Endodermal cell (in vitro differentiated cells): ENCODE measurements around the gene UNC13A. TPM values are rescaled to one million over a fixed set of nuclear protein-coding genes. Genes with fewer than 3 reads are reported as not detected.
A peak's percentile ranks its signal among the peaks of the same experiment; 100 is the strongest.

Experiments
- DNase-seq: peaks from one replicate; pipeline ENCODE4 v3.0.0-alpha.2; 2017
- H3K27ac ChIP-seq: 2 replicates; pipeline ENCODE4 v1.5.1; 2013; ENCODE audit warnings: mild to moderate bottlenecking, low read depth, low read length, moderate library complexity
- H3K27me3 ChIP-seq: 2 replicates; pipeline ENCODE4 v1.6.1; 2013; ENCODE audit warnings: mild to moderate bottlenecking, low read length, moderate library complexity; ENCODE audit not compliant: insufficient read depth, control insufficient read depth, poor library complexity, severe bottlenecking
- H3K36me3 ChIP-seq: 2 replicates; pipeline ENCODE4 v1.7.0; 2013; ENCODE audit warnings: mild to moderate bottlenecking, low read length, moderate library complexity; ENCODE audit not compliant: control insufficient read depth, insufficient read depth
- H3K4me1 ChIP-seq: one replicate; pipeline ENCODE4 v1.7.0; 2013; ENCODE audit warnings: low read length; ENCODE audit not compliant: control insufficient read depth, insufficient read depth
- H3K4me3 ChIP-seq: 2 replicates; pipeline ENCODE4 v1.5.1; 2013; ENCODE audit warnings: mild to moderate bottlenecking, low read length, moderate library complexity
- H3K9ac ChIP-seq: 2 replicates; pipeline ENCODE4 v1.6.1; 2013; ENCODE audit warnings: mild to moderate bottlenecking, low read length, moderate library complexity; ENCODE audit not compliant: poor library complexity, severe bottlenecking; ENCODE audit errors: extremely low read depth
- H3K9me3 ChIP-seq: 2 replicates; pipeline ENCODE4 v1.6.1; 2013; ENCODE audit warnings: mild to moderate bottlenecking, low read length, moderate library complexity; ENCODE audit not compliant: control insufficient read depth
- H3K27ac Mint-ChIP-seq: 2 replicates; pipeline ENCODE4 v1.8.0; 2020; ENCODE audit warnings: mixed read lengths
- H3K27me3 Mint-ChIP-seq: 2 replicates; pipeline ENCODE4 v1.8.0; 2021; ENCODE audit warnings: mild to moderate bottlenecking, mixed read lengths; ENCODE audit not compliant: insufficient read depth
- H3K36me3 Mint-ChIP-seq: 2 replicates; pipeline ENCODE4 v1.8.0; 2020; ENCODE audit warnings: low read depth, mixed read lengths
- H3K4me1 Mint-ChIP-seq: 2 replicates; pipeline ENCODE4 v1.8.0; 2020; ENCODE audit warnings: mixed read lengths
- H3K4me3 Mint-ChIP-seq: 2 replicates; pipeline ENCODE4 v1.8.0; 2020; ENCODE audit warnings: mild to moderate bottlenecking, moderate library complexity, mixed read lengths
- H3K9me3 Mint-ChIP-seq: 2 replicates; pipeline ENCODE4 v1.8.0; 2020; ENCODE audit warnings: mild to moderate bottlenecking, mixed read lengths
- WGBS, 2 experiments: methylation state at CpG; one replicate each; pipeline versions ENCODE4 v1.1.5 to v1.1.7; 2013; ENCODE audit warnings: missing lambda C conversion rate in 2 of 2, mixed read lengths in 1 of 2; ENCODE audit not compliant: insufficient coverage in 1 of 2, insufficient read length in 1 of 2; 5-methylcytosine and 5-hydroxymethylcytosine counted together
- total RNA-seq, 2 donors: library from RNA; stranded (reverse); fragmentation: NEBNext Ultra II Directional in 1 of 2; extraction: Animal tissue kit (Norgen Biotek cat#: 25700) in 1 of 2; gene quantifications; 2 replicates in 1 of 2; 3 replicates in 1 of 2; pipeline ENCODE4 v1.2.1, GENCODE V29; 2021
- TF ChIP-seq, protein P1 (sequence below): fragments of 200-600 bp; sonication (generic); conservative IDR thresholded peaks from 2 replicates; pipeline ENCODE4 v1.5.0; 2021; ENCODE audit warnings: antibody characterized with exemption, mild to moderate bottlenecking

The UNC13A gene
- total RNA-seq, 2 donors from 2014 or later, result 5.6 to 10.7 TPM

DNA sequence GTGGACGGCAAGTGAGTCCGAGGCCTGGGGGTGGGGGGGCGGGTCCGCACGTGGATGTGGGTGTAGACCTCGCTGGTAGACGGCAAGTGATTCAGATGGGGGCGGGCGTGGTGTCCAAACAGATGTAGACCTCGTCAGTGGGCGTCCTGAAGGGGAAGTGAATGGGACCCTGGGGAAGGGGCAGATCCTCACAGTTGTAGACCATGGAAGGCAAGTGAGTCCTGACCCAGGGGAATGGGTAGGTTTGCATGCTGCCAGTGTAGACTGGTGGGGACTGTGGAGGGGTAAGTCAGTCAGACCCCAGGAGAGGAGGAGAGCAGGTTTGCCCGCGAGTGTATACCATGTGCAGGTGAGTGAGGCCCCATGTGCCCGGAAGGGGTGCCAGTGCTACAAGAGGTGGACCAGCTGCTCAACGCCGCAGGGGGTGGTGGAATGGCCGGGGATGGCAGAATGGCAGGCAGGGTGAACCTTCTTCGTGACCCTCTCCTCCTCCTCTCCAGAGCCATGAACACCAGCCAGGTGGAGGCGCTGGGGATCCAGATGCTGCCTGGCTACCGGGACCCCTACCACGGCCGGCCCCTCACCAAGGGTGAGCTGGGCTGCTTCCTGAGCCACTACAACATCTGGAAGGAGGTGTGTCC is 110.6 kb downstream of the UNC13A start:
- H3K4me1 Mint-ChIP-seq, result peaks cover 3% of the 10 kb centered on the region
- peaks cover 53% of the 10 kb centered on the region for H3K36me3 Mint-ChIP-seq
- TF ChIP-seq, protein P1, sequence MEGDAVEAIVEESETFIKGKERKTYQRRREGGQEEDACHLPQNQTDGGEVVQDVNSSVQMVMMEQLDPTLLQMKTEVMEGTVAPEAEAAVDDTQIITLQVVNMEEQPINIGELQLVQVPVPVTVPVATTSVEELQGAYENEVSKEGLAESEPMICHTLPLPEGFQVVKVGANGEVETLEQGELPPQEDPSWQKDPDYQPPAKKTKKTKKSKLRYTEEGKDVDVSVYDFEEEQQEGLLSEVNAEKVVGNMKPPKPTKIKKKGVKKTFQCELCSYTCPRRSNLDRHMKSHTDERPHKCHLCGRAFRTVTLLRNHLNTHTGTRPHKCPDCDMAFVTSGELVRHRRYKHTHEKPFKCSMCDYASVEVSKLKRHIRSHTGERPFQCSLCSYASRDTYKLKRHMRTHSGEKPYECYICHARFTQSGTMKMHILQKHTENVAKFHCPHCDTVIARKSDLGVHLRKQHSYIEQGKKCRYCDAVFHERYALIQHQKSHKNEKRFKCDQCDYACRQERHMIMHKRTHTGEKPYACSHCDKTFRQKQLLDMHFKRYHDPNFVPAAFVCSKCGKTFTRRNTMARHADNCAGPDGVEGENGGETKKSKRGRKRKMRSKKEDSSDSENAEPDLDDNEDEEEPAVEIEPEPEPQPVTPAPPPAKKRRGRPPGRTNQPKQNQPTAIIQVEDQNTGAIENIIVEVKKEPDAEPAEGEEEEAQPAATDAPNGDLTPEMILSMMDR, result no peak
- WGBS, 2 experiments, result 92 to 100% methylated on average over 12 to 22 of the region's 22 CpGs
- H3K4me1 ChIP-seq, result no peaks in the 10 kb centered on the region
- no peaks in the 10 kb centered on the region for H3K9me3 ChIP-seq
- no peaks in the 10 kb centered on the region for H3K27me3 ChIP-seq
- no peak for DNase-seq
- H3K36me3 ChIP-seq, result peaks cover 59% of the 10 kb centered on the region
- H3K9me3 Mint-ChIP-seq, result no peaks in the 10 kb centered on the region
- no peaks in the 10 kb centered on the region for H3K27me3 Mint-ChIP-seq
- no peak overlapping the region for H3K9ac ChIP-seq
- no peak overlapping the region for H3K4me3 ChIP-seq
- H3K4me3 Mint-ChIP-seq, result peak overlapping the region; percentile 46
- no peak overlapping the region for H3K27ac ChIP-seq
- H3K27ac Mint-ChIP-seq, result no peak overlapping the region

DNA sequence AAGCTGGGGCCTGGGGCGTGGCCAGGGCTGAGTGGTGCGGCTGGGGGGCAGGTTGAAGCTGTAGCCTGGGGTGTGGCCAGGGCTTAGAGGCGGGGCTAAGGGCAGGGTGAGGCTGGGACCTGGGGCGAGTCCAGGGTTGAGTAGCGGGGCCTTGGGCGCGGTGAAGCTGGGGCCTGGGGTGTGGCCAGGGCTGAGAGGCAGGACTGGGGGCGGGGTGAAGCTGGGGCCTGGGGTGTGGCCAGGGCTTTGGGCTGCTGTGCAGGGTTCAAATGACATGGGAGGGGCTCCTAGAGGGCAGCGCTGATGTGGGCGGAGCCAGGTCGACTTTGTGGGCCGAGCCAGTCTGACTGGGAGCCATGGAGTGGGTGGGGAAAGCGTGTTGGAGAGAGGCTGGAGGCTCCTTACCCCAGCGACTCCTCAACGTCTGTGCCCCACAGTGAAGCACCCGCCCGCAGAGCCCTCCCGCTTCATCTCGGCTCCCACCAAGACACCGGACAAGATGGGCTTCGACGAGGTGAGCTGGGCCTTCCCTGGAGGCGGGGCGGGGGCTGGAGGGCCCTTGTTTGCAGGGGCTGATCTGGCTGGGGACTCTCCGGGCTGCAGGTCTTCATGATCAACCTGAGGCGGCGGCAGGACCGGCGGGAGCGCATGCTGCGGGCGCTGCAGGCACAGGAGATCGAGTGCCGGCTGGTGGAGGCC is 111.2 kb downstream of the UNC13A start:
- no peaks in the 10 kb centered on the region for H3K4me1 ChIP-seq
- Mint-ChIP-seq H3K9me3 (no peaks in the 10 kb centered on the region), H3K4me1 (peaks cover 3% of the 10 kb centered on the region), H3K27me3 (no peaks in the 10 kb centered on the region), H3K36me3 (peaks cover 51% of the 10 kb centered on the region), H3K27ac (no peak overlapping the region), H3K4me3 (peak overlapping the region; percentile 46)
- no peak overlapping the region for H3K4me3 ChIP-seq
- no peaks in the 10 kb centered on the region for H3K27me3 ChIP-seq
- TF ChIP-seq, protein P1, result no peak
- peak; percentile 100 for DNase-seq
- 73 to 79% methylated on average over 18 to 34 of the region's 34 CpGs for WGBS, 2 experiments
- H3K9me3 ChIP-seq, result no peaks in the 10 kb centered on the region
- no peak overlapping the region for H3K27ac ChIP-seq
- no peak overlapping the region for H3K9ac ChIP-seq
- H3K36me3 ChIP-seq, result peaks cover 60% of the 10 kb centered on the region

DNA sequence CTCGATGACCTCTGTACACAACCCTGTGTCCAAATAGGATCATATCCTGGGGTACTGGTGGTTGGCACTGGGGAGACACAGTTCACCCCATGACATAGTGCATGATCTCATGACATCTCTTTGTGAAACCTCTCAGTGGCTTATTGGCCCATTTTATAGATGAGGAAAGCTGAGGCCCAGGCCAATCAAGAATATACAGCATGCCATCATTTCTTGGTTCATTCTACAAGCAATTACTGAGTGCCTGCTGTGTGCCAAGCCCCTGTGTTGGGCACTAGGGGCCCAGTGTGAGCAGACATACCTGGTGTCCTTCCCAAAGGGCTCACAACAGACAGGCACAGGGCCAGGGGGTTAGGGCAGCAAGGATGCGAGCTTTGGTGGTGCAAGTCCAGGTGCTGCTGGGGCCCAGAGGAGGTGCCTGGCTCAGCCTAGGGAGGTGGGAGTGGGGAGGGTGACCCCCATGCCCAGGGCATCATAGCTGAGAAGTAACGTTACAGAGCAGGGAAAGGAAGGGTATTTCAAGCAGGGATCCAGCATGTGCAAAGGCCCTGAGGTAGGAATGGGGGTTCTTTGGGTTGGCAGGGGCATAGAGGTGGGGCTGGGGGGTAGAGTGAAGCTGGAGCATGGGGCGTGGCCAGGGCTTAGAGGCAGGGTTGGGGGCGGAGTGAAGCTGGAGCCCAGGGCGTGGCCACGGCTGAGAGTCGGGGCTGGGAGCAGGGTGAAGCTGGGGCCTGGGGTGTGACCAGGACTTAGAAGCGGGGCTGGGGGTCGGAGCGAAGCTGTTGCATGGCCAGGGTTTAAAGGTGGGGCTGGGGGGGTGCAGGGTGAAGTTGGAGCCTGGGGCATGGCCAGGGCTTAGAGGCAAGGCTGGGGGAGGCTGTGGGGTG is 112.0 kb downstream of the UNC13A start:
- H3K4me3 Mint-ChIP-seq, result no peak overlapping the region
- peaks cover 56% of the 10 kb centered on the region for H3K36me3 ChIP-seq
- peaks cover 49% of the 10 kb centered on the region for H3K36me3 Mint-ChIP-seq
- no peaks in the 10 kb centered on the region for H3K27me3 ChIP-seq
- H3K27ac ChIP-seq, result no peak overlapping the region
- no peaks in the 10 kb centered on the region for H3K27me3 Mint-ChIP-seq
- H3K4me3 ChIP-seq, result no peak overlapping the region
- H3K9ac ChIP-seq, result no peak overlapping the region
- H3K9me3 Mint-ChIP-seq, result no peaks in the 10 kb centered on the region
- H3K4me1 Mint-ChIP-seq, result peaks cover 3% of the 10 kb centered on the region
- TF ChIP-seq, protein P1, result no peak
- no peaks in the 10 kb centered on the region for H3K4me1 ChIP-seq
- H3K9me3 ChIP-seq, result no peaks in the 10 kb centered on the region
- H3K27ac Mint-ChIP-seq, result no peak overlapping the region
- DNase-seq, result no peak
- 89 to 97% methylated on average over 3 to 11 of the region's 11 CpGs for WGBS, 2 experiments
